ENCODE data around the gene ZNF536. TPM values are rescaled to one million over a fixed set of nuclear protein-coding genes. Genes with fewer than 3 reads are reported as not detected.

The ZNF536 gene
- total RNA-seq, 1 experiment from 2014 or later = not detected

- Histone ChIP-seq H3K9me2 (replicated peaks; ENCODE audit: low read length) (no peaks in the 10 kb centered on the region), H3K4me3 (ENCODE audit: low read length) (no peak overlapping the region), H3K4me1 (ENCODE audit: insufficient read depth, low read length) (no peaks in the 10 kb centered on the region), H3K4me2 (ENCODE audit: low read length) (no peak overlapping the region), H3K9ac (ENCODE audit: low read length) (no peak overlapping the region), H3K27ac (ENCODE audit: low read length) (no peak overlapping the region), H3K27me3 (ENCODE audit: low read length) (no peaks in the 10 kb centered on the region), H3K79me2 (ENCODE audit: low read length) (no peaks in the 10 kb centered on the region), H3K36me3 (ENCODE audit: low read depth, low read length) (no peaks in the 10 kb centered on the region), H3K9me3 (ENCODE audit: low read length) (no peaks in the 10 kb centered on the region), H4K20me1 (ENCODE audit: low read length) (no peaks in the 10 kb centered on the region), H2AFZ (ENCODE audit: low read length) (no peak overlapping the region), H3F3A (ENCODE audit: low read length, unreplicated experiment) (no peaks in the 10 kb centered on the region)
- BruUV-seq (replicated peaks) = no TSS peak
- ChIA-PET CTCF (no interaction called here), POLR2A (ENCODE audit: unreplicated experiment) (no interaction called here)
- intact Hi-C loops (cut with micrococcal nuclease) = no loop called here
- ATAC-seq (no peak), DNase-seq (no peak)
- TF ChIP-seq EZH2 (IDR thresholded peaks at IDR 0.05; ENCODE audit: low read length, unreplicated experiment) = no peak
- no peak for TF ChIP-seq CTCF (conservative IDR thresholded peaks at IDR 0.05; ENCODE audit: low read depth, low read length)
- TF ChIP-seq EZH2phosphoT487 (IDR thresholded peaks at IDR 0.05; ENCODE audit: borderline replicate concordance, low read length) = no peak
These were observed 185.9 kb downstream of the ZNF536 start for GRCh38 chr19:30557927-30558557.

- no peak overlapping the region for H2AFZ ChIP-seq (ENCODE audit: low read length)
- no peak overlapping the region for H3K27ac ChIP-seq (ENCODE audit: low read length)
- H3K4me1 ChIP-seq (ENCODE audit: insufficient read depth, low read length) = no peaks in the 10 kb centered on the region
- no peak overlapping the region for H3K4me3 ChIP-seq (ENCODE audit: low read length)
- ATAC-seq = no peak
- no peaks in the 10 kb centered on the region for H3K27me3 ChIP-seq (ENCODE audit: low read length)
- no peaks in the 10 kb centered on the region for H3K79me2 ChIP-seq (ENCODE audit: low read length)
- no peak overlapping the region for H3K4me2 ChIP-seq (ENCODE audit: low read length)
- H3K9ac ChIP-seq (ENCODE audit: low read length) = no peak overlapping the region
- no TSS peak for BruUV-seq (replicated peaks)
- TF ChIP-seq EZH2 (IDR thresholded peaks at IDR 0.05; ENCODE audit: low read length, unreplicated experiment) = no peak
- no peak for TF ChIP-seq CTCF (conservative IDR thresholded peaks at IDR 0.05; ENCODE audit: low read depth, low read length)
- TF ChIP-seq EZH2phosphoT487 (IDR thresholded peaks at IDR 0.05; ENCODE audit: borderline replicate concordance, low read length) = no peak
- no peaks in the 10 kb centered on the region for H3F3A ChIP-seq (ENCODE audit: low read length, unreplicated experiment)
- H3K36me3 ChIP-seq (ENCODE audit: low read depth, low read length) = no peaks in the 10 kb centered on the region
- ChIA-PET CTCF (no interaction called here), POLR2A (ENCODE audit: unreplicated experiment) (no interaction called here)
- intact Hi-C loops (cut with micrococcal nuclease) = no loop called here
- no peaks in the 10 kb centered on the region for H3K9me3 ChIP-seq (ENCODE audit: low read length)
- DNase-seq = no peak
- no peaks in the 10 kb centered on the region for H3K9me2 ChIP-seq (replicated peaks; ENCODE audit: low read length)
- H4K20me1 ChIP-seq (ENCODE audit: low read length) = no peaks in the 10 kb centered on the region
These were observed 186.6 kb downstream of the ZNF536 start for GRCh38 chr19:30558793-30559192.

GRCh38 chr19:30559446-30559845 is 187.3 kb downstream of the ZNF536 start:
- no peaks in the 10 kb centered on the region for H3K9me2 ChIP-seq (replicated peaks; ENCODE audit: low read length)
- H3K4me1 ChIP-seq (ENCODE audit: insufficient read depth, low read length) = no peaks in the 10 kb centered on the region
- no TSS peak for BruUV-seq (replicated peaks)
- H3K27me3 ChIP-seq (ENCODE audit: low read length) = no peaks in the 10 kb centered on the region
- DNase-seq (no peak), ATAC-seq (no peak)
- no peak overlapping the region for H2AFZ ChIP-seq (ENCODE audit: low read length)
- H3K4me3 ChIP-seq (ENCODE audit: low read length) = no peak overlapping the region
- no peaks in the 10 kb centered on the region for H4K20me1 ChIP-seq (ENCODE audit: low read length)
- no peaks in the 10 kb centered on the region for H3K9me3 ChIP-seq (ENCODE audit: low read length)
- H3K27ac ChIP-seq (ENCODE audit: low read length) = no peak overlapping the region
- no peak overlapping the region for H3K4me2 ChIP-seq (ENCODE audit: low read length)
- POLR2A ChIA-PET (ENCODE audit: unreplicated experiment) = no interaction called here
- CTCF ChIA-PET = no interaction called here
- H3F3A ChIP-seq (ENCODE audit: low read length, unreplicated experiment) = no peaks in the 10 kb centered on the region
- TF ChIP-seq CTCF (conservative IDR thresholded peaks at IDR 0.05; ENCODE audit: low read depth, low read length) (no peak), EZH2phosphoT487 (IDR thresholded peaks at IDR 0.05; ENCODE audit: borderline replicate concordance, low read length) (no peak), EZH2 (IDR thresholded peaks at IDR 0.05; ENCODE audit: low read length, unreplicated experiment) (no peak)
- no peak overlapping the region for H3K9ac ChIP-seq (ENCODE audit: low read length)
- intact Hi-C loops (cut with micrococcal nuclease) = no loop called here
- no peaks in the 10 kb centered on the region for H3K79me2 ChIP-seq (ENCODE audit: low read length)
- no peaks in the 10 kb centered on the region for H3K36me3 ChIP-seq (ENCODE audit: low read depth, low read length)
